Measurements from ENCODE around the gene ZC3H18.
"Not testable (repeated sequence)": the region's sequence is repeated elsewhere in the genome, so short reads cannot be mapped to it uniquely, and the experiment has no call there.

ZC3H18 gene

DNA sequence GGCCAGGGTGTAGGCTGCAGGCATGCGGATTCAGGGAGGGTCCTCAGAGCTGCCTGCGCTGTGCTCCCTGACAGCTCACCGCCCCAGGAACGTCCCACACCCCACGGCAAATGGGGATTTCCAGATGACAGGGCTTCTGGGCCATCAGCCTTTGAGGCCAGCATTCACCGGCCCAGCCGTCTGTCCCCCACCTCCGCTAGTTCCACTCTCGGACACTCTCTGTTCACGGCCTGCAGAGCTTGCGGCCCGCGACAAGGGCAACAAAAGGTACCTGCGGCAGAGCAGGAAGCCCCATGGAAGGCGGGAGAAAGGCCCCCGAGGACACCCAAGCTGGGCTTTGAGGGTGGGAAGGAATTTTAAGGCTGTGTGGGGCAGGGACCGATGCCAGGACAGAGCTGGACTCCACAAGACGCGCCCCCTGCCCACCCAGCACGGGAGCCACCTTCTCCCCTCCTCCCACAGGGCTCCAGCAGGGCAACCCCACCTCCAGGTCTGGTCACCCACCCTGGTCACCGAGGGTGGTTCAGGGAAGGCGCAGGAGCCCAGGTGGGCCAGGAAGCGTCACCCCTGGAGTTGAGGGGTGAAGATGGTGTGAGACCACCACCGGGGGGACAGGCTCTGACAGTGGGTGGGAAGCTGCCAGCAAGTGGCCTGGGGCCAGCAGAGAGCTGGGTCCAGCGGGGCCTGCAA, 86.2 kb downstream of the ZC3H18 start:
- DNase-seq, result no peak

DNA sequence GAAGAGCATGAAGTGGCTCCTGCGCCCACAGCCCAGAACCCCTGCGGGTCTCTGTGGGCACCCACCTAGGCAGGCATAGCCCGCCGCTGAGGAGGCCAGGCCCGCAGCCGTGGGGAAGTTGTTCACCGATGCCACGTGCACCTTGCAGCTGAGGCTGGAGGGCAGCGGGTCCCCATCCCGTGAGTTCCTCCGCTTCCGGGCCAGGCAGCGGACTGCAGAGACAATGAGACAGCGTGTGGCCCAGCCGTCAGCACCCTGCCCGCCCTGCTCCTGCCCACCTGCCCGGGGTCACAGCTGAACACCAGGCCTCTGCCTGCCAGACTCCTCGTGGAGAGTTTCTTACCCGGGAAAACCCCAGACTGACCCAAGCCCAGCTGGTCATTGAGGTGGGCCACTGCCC, 87.2 kb downstream of the ZC3H18 start:
- DNase-seq, result no peak

DNA sequence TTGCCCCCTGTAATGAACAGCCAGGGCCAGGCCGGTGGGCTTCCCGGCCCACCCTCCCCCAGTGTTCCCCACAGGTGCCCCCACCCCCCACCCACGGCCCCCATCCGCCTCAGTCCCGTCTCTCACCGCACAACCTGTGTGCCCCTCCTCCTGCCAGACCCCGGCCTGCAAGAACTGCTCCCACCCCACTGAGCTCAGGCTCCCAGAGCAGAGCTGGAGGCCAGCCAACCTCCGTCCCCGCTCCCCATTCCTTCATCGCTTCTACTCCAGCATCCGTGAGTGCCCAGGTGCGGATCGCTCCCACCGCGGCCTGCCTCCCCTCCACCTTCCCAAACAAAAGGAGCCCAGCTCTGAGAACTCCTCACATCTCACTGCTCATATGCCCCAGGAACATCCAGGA, 88.5 kb downstream of the ZC3H18 start:
- no peak for DNase-seq

DNA sequence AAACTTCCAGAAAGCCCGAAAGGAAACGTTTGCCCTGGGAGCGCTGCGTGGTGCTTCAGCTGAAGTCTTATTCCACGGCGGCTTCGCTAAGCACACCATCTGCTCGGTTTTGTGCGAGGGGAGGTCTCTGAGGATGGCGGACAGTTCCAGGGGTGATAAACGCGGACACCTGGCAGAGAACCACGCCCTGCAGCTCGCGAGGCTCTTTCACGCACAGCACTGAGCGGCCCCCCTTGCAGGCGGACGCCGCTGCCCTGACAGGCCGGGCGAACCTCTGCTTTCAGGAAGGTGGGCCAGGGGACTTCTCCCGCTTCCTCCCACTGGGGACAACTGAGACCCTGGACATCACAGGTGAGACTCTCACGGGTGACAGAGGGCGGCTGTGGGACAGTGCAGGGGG, 89.0 kb downstream of the ZC3H18 start:
- no peak for DNase-seq

DNA sequence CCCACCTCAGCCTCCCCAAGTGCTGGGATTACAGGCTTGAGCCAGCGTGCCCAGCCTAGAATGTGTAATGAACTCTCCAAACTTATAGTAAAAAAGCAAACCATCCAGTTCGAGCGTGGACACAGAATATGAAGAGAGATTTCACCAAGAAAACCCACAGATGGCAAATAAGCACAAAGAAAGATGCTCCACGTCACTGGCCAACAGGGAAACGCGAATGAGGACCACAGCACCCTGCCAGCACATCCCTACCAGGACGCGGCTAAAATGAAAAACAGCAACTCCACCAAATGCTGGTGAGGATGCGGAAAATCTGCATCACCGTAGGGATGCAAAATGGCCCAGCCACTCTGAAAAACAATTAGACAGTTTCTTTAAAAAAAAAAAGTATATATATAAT, 91.3 kb downstream of the ZC3H18 start:
- DNase-seq, result no peak

DNA sequence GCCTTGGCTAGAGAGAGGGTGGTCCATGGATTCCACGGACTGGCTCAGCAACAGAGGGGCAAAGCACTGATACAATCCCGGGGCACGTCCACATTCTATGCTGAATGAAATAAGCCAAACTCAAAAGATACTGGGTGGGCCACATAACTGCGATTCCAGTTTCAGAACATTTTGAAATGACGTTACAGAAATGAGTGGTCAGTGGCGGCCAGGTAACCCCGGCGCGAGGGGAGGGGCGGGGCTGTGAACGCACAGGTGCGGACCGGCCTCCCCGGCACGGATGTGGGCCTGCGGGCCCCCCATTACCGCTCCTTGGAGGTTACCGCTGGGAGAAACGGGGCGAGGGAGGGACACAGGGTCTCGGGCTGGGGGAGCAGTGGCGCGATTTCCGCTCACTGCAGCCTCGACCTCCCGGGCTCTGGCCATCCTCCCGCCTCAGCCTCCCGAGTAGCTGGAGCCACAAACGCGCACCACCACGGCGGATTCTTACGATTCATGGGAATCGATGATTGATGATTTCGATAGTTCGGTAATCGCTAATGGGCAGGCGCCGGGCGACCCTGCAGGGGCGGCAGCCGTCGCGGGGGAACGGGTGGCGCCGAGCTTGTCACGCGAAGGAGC, 92.1 kb downstream of the ZC3H18 start:
- no peak for DNase-seq

DNA sequence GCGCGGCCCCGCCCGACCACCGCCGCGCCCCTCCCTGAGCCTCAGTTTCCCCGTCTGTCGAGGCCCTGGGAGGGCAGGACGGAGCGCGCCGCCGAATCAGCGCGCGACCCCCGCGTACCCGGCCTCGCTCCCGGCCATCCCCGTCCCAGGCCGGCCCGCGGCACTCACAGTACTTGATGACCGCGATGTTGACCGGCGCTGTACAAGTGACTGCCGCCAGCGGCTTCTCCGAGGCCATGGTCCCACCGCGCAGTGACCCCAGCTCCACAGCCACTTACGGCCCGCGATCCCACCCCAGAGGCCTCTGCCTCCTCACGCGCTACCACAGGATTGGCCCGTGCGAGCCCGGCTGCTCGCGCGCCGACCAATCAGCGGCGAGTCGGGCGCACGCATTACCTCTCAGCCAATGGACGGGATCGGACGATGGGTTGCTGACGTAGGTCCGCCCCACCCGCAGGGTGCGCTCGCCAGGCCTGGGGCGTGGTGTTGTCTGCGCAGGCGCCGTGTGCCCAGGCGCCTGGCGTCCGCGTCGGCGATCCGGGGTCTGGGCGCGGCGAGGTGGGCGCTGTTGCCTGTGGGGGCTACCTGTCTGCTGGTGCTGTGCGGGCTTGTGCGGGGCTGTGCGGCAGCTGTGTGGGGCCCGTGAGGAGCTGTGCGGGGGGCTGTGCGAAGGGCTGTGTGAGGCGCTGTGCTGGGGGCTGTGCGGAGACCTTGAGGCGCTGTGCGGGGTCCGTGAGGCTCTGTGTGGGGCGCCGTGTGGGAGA, 92.8 kb downstream of the ZC3H18 start, which contains the start of gene MVD:
Gene MVD (minus strand): TSS at position 249 of the 764 bp plus-strand sequence. CDS start 11 bp downstream, at position 238.
- DNase-seq, result peak; percentile 92

DNA sequence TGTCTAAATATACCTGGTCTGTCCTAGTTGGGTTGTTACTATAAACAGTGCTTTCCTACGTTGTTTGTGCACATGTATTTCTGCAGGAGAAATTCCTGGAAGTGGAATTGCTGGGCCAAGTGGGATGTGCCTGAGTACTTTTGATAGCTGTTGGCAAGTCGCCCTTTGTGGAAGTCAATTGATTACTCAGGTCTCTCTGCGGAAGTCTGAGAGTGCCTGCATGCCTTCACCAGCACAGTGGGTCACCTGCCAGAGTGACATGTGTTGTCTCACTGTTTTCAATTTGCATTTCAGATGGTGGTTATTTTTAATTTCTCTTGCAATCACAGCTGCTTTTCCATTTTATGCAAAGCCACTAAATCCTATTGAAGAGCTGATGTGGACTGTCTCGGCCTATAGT, 94.9 kb downstream of the ZC3H18 start:
- no peak for DNase-seq

DNA sequence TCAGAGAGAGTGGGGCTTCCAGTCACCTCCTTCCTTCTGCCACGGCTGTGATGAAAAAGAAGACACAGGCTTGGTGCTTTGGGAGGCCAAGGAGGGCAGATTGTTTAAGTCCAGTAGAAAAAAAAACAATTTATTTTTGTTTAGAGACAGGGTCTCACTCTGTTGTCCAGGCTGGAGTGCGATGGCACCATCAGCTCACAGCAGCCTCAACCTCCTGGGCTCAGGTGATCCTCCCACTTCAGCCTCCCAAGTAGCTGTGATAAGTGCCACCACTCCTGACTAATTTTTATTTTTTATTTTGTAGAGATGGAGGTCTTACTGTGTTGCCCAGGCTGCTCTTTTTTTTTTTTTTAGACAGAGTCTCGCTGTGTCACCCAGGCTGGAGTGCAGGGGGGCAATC, 95.4 kb downstream of the ZC3H18 start:
- DNase-seq, result no peak

DNA sequence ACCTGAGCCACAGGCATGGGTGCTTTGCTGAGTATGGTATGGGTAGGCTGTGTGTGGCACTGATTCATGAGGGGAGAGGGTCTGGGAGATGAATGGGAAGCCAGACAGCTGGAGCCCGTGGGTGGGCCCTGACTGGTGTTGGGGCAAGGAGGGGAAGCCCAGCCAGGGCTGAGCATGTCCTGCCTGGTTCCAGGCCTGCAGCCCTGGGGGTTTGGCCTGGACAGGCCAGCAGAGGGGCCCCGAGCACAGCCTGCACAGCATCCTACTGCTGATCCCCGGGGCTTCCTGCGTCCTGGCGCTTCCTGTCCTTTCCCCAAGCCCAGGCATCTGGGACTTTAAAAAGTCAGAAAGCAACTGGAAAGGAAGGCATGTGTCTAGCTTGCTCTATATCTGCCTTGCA, 97.3 kb downstream of the ZC3H18 start:
- DNase-seq, result no peak

DNA sequence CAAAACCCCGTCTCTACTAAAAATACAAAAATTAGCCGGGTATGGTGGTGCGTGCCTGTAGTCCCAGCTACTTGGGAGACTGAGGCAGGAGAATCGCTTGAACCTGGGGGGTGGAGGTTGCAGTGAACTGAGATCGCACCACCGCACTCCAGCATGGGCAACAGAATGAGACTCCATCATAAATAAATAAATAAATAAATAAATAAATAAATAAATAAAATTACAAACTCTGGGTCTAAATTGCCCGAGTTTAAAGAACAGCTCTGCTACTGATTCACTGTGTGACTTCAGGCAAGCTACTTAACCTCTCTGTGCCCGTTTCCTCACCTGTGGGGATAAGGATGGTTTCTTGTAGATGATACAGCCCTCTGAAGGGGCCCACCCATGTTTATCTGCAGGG, 99.3 kb downstream of the ZC3H18 start:
- DNase-seq, result not testable (repeated sequence)

DNA sequence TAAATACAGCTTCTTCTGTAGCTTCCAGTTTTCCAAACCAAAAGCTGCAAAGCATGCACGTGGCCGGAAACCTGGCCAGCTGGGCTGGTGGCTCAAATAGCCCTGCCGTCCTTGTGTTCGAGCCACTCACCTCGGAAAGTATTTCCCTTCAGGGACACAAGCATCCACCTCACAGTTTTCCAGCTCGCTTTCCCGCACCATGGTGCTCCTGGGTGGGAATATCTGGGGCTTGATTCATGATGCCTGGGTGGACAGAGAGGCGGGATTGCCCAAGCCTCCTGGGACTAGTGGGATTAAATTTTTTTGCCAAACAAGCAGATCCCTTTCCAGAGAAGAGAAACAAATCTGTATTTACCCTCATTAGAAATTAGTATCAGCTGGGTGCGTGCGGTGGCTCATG, 99.8 kb downstream of the ZC3H18 start:
- DNase-seq, result no peak

DNA sequence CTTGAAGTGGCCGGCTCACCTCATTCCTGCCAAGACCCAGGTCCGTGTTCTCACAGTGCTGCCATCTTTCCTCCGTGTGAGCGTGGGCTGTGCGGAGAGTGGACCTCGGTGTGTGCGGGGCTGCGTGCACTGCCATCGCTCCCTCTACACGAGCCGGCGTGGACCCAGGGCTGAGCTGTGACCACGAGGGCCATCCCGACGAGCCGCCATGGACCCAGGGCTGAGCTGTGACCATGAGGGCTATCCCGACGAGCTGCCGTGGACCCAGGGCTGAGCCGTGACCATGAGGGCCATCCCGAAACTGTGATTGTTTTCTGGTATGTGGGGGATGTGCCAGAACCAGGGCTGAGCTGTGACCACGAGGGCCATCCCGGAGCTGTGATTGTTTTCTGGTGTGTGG, 101.6 kb downstream of the ZC3H18 start:
- no peak for DNase-seq

DNA sequence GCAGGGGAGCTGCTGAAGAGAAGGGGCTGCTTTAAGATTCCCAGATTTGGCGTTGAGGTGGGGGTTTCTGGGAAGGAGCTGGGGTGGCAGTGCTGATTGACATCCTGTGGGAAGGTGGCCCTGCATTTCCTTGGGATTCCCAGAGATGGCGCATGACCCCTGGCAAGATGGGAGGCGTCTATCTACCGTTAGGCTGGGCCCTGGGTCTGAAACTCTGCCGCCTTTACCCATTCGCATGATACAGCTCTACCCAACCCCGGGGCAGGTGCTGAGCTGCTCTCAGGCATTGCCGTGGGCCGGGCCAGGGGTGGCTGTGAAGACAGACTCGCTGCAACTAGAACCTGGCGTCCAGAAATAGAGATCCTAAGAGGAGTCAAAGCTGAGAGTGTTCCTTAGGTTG, 102.6 kb downstream of the ZC3H18 start:
- no peak for DNase-seq

DNA sequence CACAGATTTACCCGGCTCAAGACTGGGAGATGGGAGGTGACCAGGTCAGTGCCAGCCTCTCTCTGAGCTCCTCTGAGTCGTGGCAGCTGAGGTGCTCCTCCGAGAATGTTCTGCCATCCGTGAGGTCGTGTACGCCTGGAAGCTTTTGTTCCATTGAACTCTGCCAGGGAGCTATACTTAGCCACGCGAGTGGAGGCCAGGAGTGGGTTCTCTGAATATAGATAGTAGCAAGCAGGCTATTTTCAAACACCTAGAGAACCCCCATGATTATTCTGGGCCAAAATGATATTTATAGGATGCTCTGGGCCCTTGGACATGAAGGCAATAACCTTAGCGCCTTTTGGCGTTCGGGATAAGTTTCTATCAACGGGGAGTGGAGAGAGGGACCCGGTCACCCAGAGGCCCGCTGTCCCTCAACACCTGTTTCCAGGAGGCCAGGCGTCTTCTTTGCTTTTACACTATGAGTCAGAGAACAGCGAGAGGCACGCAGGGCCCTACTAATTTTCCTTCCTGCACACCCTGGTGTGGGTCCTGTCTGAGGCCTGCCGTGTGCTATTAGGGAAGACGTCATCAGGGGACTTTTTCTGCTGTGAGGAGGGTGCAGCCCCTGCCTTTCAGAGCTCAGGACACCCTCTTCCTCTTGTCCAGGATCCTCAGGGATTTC, 103.6 kb downstream of the ZC3H18 start:
- no peak for DNase-seq

DNA sequence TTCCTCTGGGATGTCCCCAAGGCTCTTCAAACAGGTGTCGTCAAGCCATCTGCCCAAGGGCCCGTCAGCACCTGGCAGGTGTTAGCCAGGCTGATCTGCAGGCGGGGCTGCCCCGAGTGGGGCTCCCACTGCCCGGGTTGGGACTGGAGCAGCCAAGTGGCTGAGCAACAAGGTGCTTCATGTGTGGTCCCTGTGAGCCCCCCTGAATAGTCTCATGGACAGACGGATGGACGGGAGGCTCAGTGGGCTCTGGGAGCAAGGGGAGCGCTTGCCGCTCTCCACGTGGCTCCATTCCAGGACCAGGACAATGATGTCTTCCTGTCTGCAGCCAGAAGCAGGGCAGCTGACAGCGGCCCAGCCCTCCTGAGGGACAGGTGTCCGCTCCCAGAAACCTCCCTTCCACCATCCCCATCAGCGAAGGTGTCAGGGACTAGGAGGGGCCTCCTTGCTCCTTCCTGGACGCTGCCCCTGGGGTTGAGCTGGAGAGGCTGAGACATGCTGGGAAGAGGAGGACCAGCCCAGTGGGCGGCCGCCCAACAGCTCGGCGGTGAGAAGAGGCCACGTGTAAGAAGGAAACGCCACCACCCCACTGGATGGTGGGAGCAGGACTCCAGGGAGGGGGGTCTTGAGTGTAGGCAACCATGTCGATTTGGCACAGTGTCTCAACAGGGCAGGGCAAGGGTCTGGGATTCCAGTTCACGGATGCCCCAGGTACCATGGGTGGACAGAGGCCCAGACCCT, 106.5 kb downstream of the ZC3H18 start:
- DNase-seq, result no peak

DNA sequence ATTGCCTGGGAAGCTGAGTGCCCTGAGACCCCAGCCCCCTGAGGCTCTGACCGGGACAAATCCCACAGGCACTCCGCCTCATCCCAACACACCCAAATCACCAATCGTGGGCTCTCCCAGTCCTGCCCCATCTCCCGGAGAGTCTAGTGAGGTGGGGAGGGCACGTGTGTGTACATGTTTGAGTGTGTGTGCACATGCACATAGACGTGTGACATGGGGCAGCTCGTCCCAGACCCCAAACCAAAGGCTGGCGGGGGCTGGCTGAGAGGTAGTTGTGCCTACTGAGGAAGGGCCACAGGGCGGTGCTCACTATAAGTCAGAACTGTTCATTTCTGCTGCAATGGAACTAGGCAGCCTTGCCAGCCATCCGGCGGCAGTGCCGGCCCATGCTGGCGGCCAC, 107.5 kb downstream of the ZC3H18 start:
- no peak for DNase-seq

DNA sequence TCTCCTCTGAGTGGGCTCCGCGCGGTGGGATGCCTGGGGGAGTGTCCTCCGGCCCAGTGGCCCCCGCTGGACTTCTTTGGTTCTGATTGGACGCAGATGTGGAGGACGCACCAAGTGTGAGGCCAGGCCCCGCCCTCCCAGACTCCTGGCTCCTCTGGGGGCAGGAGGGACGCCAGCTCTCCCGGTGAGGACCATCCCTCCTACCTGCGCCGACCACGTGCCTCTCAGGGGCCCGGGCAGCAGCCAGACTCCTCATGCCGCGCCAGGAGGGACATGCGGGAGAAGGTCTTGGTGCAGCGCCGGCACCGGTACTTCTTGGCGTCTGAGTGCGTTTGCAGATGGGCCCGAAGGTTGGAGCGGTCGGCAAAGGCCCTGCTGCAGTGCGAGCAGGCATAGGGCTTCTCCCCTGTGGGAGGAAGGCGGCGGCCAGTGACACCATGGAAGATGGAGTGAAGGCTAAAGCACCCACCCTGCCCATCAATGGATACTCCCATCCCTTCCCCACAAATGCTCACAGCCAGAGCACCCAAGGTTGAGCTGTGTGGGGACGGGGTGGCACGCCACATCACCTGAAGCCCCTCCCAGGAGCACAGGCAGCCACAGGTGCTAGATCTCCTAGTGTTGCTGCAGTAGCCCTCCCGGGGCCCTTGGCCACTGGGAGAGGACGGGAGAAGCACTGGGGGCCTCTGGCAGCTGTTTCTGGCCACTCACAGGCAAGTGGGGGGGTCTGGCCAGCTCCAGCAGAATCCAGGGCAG, 108.2 kb downstream of the ZC3H18 start:
- no peak for DNase-seq

DNA sequence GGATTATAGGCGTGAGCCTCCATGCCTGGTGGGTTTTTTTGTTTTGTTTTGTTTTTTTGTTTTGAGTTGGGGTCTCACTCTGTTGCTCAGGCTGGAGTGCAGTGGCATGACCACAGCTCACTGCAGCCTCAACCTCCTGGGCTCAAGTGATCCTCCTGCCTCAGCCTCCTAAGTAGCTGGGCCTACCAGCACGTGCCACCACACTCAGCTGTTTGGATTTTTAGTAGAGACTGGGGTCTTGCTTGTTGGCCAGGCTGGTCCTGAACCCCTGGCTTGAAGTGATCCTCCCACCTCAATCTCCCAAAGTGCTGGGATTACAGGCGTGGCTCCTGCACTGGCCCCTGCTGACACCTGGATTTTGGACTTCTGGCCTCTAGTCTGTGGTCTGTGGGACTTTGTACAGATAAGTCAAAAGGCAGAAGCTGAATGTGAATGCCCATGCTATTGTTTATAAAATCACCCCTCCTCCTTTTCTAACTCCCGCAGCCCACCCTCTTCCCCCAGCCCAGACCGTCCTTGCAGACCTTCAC, 110.4 kb downstream of the ZC3H18 start:
- DNase-seq, result no peak

DNA sequence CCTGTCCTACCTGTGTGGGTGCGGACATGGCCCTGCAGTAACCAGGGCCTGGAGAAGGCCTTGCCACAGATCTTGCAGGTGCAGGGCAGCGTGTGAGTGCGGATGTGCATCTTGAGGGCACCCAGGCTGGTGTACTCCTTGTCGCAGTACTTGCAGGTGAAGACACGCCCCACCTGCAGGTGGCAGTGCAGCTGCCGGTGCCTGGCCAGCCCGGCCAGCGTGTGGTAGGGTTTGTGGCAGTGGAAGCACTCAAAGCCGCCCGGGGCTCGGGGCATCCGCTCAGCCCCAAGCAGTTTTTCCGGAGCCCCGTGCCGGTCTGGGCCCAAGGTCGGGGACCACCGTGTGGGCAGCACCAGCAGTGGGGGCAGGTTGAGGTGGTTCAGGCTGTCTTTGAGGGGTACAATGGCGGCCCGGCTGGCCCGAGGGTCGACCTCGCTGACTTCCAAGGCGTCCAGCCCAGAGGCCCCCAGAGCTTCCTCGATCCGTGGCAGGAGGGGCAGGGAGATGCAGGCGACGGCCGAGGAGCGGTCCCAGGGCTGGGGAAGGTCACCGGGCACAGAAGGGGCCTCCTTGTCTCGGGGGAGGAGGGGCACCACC, 111.0 kb downstream of the ZC3H18 start:
- DNase-seq, result peak; percentile 33

Data from activated effector memory CD4-positive, alpha-beta T cell treated with Interleukin-2 at 50 U/mL for 16 hours (primary cell).